GM21515 (cell line): ENCODE measurements around the gene NRN1L.
A peak's percentile ranks its signal among the peaks of the same experiment; 100 is the strongest.

Source experiments
- ATAC-seq: cut with Tn5 transposase; IDR thresholded peaks from one replicate; pipeline ENCODE4 v1.9.1; 2021; ENCODE audit not compliant: unreplicated experiment

The NRN1L gene

DNA sequence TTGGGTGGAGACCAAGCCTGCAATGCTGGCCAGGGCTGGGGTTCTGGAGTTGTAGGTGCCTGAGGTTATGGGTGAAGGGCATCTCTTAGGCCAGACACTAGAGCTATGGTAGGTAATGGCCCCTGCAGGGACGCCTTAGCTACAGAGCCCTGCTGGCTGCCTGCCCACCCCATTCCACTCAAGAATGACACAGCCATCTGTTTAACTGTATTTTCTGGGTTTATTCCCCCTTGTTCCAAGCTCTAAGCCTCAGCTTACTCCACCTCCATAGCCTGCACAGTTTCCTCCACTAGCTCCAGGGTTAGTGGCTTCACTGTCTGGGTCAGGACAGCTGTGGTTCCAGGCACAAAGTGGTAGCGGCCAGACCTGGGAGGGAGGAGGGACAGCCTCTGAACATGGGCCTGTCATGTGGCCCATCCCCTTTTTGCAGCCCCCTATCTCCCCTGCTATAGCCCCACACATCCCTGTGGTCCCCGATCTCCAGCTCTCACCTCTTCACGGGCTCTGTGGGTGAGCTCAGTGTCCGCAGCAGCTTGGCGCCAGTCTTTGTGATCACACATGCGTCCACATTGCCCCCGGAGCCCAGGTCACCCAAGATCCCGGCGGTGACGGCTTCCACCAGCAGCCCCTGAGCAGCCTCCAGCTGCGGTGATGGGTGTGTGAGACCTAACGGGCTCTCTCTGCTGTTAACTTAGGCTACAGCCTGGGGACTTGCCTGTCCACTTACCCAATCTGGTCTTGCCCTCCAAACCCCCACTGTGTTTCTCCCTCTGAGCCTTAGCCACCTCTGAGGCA lies 49.8 kb downstream of the NRN1L start:
- no peak for ATAC-seq

DNA sequence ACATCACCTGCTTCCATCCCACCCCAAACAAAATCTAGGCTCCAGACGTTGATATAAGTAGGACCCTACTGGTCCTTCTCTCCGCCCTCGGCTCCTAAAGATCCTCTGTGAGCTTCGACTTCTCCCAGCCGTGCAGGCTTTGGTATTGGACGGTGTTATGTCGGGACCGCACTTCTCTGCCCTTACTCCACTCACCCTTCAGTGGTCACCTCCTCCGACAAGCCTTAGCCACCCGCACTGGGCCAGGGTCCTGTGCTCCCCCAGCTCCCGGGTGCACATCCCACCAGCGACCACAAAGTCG lies 50.4 kb downstream of the NRN1L start:
- no peak for ATAC-seq

DNA sequence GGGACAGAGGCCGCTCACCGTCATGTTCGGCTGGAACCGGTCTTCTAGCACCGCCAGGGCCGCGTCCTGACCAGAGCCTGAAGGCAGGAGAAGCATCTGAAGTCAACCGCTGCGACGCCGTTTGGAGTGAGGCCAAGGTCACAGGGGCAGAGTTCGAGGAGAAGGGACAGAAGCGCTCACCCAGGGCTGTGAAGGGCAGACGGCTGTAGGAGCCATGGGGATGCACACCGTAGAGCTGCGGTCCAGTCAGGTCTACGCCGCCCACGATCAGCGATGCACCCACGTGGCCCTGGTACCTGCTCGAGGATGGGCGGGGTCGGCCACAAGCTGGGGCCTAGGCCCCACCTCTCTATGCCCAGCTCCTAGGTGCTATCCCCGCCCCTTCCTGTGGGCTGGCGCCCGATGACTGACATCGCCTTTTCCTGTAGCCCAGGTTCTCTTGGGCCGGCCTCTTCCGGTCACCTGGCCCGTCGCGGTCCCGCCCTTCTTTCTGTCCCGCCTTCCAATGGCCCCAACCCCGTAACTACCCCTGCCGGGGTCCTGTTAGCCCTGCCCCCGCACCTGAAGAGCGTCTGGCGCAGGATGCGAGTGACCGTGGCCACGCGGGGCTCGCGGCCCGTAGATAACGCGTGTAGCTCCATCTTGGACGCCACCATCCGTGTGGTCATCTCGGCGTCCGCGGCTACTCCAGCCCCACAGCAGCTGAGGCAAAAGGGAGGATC lies 50.9 kb downstream of the NRN1L start:
- peak; percentile 82 for ATAC-seq
